ENCODE measurements around the gene IL36B. TPM values are rescaled to one million over a fixed set of nuclear protein-coding genes. Genes with fewer than 3 reads are reported as not detected.

IL36B gene
- total and polyA plus RNA-seq, 9 of the 15 experiments (the other 6 are each of a cell fraction or from before 2014, with no cell fraction given), result not detected

GRCh38 chr2:113068706-113069485 is 16.2 kb upstream of the IL36B start:
- in situ Hi-C loops (cut with MboI), result no loop called here
- Histone ChIP-seq H3K4me2 (ENCODE audit: insufficient read depth, low read length) (no peak overlapping the region), H3K4me1 (replicated peaks in 1 of 2; ENCODE audit: control insufficient read depth in 2 of 2, insufficient read depth in 2 of 2, low read length in 2 of 2) (no peaks in the 10 kb centered on the region), H2AFZ (ENCODE audit: low read depth, low read length) (no peak overlapping the region), H4K20me1 (replicated peaks; ENCODE audit: control insufficient read depth, insufficient read depth, low read length) (no peaks in the 10 kb centered on the region), H3K79me2 (ENCODE audit: control insufficient read depth, insufficient read depth, low read length) (no peaks in the 10 kb centered on the region), H3K36me3 (ENCODE audit: control insufficient read depth, insufficient read depth, low read length) (no peaks in the 10 kb centered on the region), H3K9ac (ENCODE audit: insufficient read depth in 1 of 2, low read depth in 2 of 2, low read length in 2 of 2) (no peak overlapping the region), H3K27me3 (ENCODE audit: control insufficient read depth in 2 of 2, insufficient read depth in 2 of 2, low read length in 2 of 2) (peaks cover 0 to 25% of the 10 kb centered on the region in 2 experiments; a peak in 2 of 5 replicates), H3K27ac (ENCODE audit: extremely low read depth, low read depth, low read length) (no peak overlapping the region), H3K9me1 (ENCODE audit: control insufficient read depth, insufficient read depth, low read length) (no peaks in the 10 kb centered on the region), H3K4me3 (no peak overlapping the region), H3K9me3 (replicated peaks; ENCODE audit: control insufficient read depth, insufficient read depth, low read depth, low read length) (no peaks in the 10 kb centered on the region)
- CTCF ChIA-PET (ENCODE audit: low intra/inter-chr PET ratio), result no interaction called here
- 0% methylated on average over 5 of the region's 5 CpGs for WGBS (ENCODE audit: insufficient coverage, low coverage, missing lambda C conversion rate)
- intact Hi-C loops (cut with micrococcal nuclease), result no loop called here
- DNase-seq (ENCODE audit: extremely low read depth in 1 of 4, low spot score in 3 of 4) (no peak), ATAC-seq (no peak), FAIRE-seq (no peak)
- no TSS peak for BruUV-seq (replicated peaks)
- POLR2A ChIA-PET, result interaction anchor here (1.0 to 1.1 kb wide), 2 partner anchors 10 to 11 kb away, joined by 3 to 5 read pairs; partner anchors contain the start of gene IL36RN
- TF ChIP-seq ZNF408 (CRISPR knock-in tag; IDR thresholded peaks at IDR 0.05; ENCODE audit: low read depth) (no peak), E2F8 (IDR thresholded peaks at IDR 0.05; ENCODE audit: low read depth, partially characterized antibody) (no peak), TAF15 (IDR thresholded peaks at IDR 0.05; ENCODE audit: low read depth, low read length) (no peak), ZNF551 (CRISPR knock-in tag; IDR thresholded peaks at IDR 0.05) (no peak), CCNT2 (IDR thresholded peaks at IDR 0.05; ENCODE audit: borderline replicate concordance, extremely low read depth, insufficient read length, low read depth, low read length) (no peak), HDAC8 (tag; IDR thresholded peaks at IDR 0.05) (no peak), RBM15 (IDR thresholded peaks at IDR 0.05; ENCODE audit: insufficient read depth, low read length) (no peak), NBN (IDR thresholded peaks at IDR 0.05; ENCODE audit: low read depth) (no peak), THRA (IDR thresholded peaks at IDR 0.05) (no peak), RB1 (IDR thresholded peaks at IDR 0.05; ENCODE audit: low read depth) (no peak), TGIF2 (CRISPR knock-in tag; IDR thresholded peaks at IDR 0.05) (no peak), LEF1 (IDR thresholded peaks at IDR 0.05) (no peak), SMARCA4 (IDR thresholded peaks at IDR 0.05) (no peak)
- TF ChIP-seq, protein P1, sequence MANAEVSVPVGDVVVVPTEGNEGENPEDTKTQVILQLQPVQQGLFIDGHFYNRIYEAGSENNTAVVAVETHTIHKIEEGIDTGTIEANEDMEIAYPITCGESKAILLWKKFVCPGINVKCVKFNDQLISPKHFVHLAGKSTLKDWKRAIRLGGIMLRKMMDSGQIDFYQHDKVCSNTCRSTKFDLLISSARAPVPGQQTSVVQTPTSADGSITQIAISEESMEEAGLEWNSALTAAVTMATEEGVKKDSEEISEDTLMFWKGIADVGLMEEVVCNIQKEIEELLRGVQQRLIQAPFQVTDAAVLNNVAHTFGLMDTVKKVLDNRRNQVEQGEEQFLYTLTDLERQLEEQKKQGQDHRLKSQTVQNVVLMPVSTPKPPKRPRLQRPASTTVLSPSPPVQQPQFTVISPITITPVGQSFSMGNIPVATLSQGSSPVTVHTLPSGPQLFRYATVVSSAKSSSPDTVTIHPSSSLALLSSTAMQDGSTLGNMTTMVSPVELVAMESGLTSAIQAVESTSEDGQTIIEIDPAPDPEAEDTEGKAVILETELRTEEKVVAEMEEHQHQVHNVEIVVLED (CRISPR knock-in tag; IDR thresholded peaks at IDR 0.05), result no peak
- TF ChIP-seq, protein P2, sequence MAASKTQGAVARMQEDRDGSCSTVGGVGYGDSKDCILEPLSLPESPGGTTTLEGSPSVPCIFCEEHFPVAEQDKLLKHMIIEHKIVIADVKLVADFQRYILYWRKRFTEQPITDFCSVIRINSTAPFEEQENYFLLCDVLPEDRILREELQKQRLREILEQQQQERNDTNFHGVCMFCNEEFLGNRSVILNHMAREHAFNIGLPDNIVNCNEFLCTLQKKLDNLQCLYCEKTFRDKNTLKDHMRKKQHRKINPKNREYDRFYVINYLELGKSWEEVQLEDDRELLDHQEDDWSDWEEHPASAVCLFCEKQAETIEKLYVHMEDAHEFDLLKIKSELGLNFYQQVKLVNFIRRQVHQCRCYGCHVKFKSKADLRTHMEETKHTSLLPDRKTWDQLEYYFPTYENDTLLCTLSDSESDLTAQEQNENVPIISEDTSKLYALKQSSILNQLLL (CRISPR knock-in tag; IDR thresholded peaks at IDR 0.05; ENCODE audit: borderline replicate concordance), result no peak
